SJSA1 (cell line): ENCODE measurements around the gene FAM83B. TPM values are rescaled to one million over a fixed set of nuclear protein-coding genes. Genes with fewer than 3 reads are reported as not detected.
"Not testable (repeated sequence)": the region's sequence is repeated elsewhere in the genome, so short reads cannot be mapped to it uniquely, and the experiment has no call there.

Experiments
- DNase-seq, 2 experiments: peaks; one replicate each; pipeline ENCODE4 v3.0.0-alpha.2; 2015 to 2020; ENCODE audit warnings: low spot score in 2 of 2, low read depth in 1 of 2
- H3K27ac ChIP-seq: fragments of 250-450 bp; sonication (Bioruptor Pico); 2 replicates; pipeline ENCODE4 v1.5.1; 2020; ENCODE audit warnings: mild to moderate bottlenecking, moderate library complexity
- H3K27me3 ChIP-seq: fragments of 250-450 bp; sonication (Bioruptor Pico); replicated peaks from 2 replicates; pipeline ENCODE4 v1.5.1; 2020; ENCODE audit warnings: mild to moderate bottlenecking, moderate library complexity
- H3K36me3 ChIP-seq: fragments of 250-450 bp; sonication (Bioruptor Pico); 2 replicates; pipeline ENCODE4 v1.5.1; 2020; ENCODE audit warnings: mild to moderate bottlenecking
- H3K4me1 ChIP-seq: fragments of 250-450 bp; sonication (Bioruptor Pico); replicated peaks from 2 replicates; pipeline ENCODE4 v1.6.1; 2021; ENCODE audit warnings: mild to moderate bottlenecking
- H3K4me3 ChIP-seq: fragments of 250-450 bp; sonication (Bioruptor Pico); 2 replicates; pipeline ENCODE4 v1.5.1; 2020; ENCODE audit warnings: mild to moderate bottlenecking
- H3K9me3 ChIP-seq: fragments of 250-450 bp; sonication (Bioruptor Pico); replicated peaks from 2 replicates; pipeline ENCODE4 v1.5.1; 2020; ENCODE audit warnings: mild to moderate bottlenecking
- total RNA-seq: library from RNA; depleted of rRNA; stranded (reverse); fragments of >200 nt; shearing (Covaris generic); gene quantifications from 2 replicates; pipeline ENCODE4 v1.2.3, GENCODE V29; 2014; rRNA removed

The FAM83B gene
- total RNA-seq = not detected in 2 replicates

- Histone ChIP-seq H3K4me1 (no peaks in the 10 kb centered on the region), H3K4me3 (no peak within 1 kb of the TSS), H3K36me3 (no peaks in the 10 kb centered on the region), H3K27ac (no peak within 1 kb of the TSS), H3K9me3 (no peaks in the 10 kb centered on the region), H3K27me3 (no peaks in the 10 kb centered on the region; the same call in 1 of the 2 replicates)
- DNase-seq = no peak
Observed at GRCh38 chr6:54846243-54846856, at the start of gene FAM83B. Gene FAM83B, plus strand, starts transcription at chr6:54846771. Its CDS starts 23,476 bp downstream, at chr6:54870247.

DNA sequence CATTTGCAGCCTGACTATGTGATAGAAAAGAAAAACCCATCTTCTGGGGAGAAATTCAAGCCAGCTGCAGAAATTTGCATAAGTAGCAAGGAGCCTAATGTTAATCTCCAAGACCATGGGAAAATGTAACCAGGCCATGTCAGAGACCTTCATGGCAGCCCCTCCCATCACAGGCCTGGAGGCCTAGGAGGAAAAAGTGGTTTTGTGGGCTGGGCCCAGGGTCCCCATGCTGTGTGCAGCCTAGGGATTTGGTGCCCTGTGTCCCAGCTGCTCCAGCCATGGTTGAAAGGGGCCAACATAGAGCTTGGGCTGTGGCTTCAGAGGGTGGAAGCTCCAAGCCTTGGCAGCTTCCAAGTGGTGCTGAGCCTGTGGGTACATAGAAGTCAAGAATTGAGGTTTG lies 49.7 kb upstream of the FAM83B start:
- H3K27ac ChIP-seq, H3K9me3 ChIP-seq, H3K27me3 ChIP-seq, H3K4me3 ChIP-seq, H3K36me3 ChIP-seq, DNase-seq, H3K4me1 ChIP-seq: not testable (repeated sequence)

DNA sequence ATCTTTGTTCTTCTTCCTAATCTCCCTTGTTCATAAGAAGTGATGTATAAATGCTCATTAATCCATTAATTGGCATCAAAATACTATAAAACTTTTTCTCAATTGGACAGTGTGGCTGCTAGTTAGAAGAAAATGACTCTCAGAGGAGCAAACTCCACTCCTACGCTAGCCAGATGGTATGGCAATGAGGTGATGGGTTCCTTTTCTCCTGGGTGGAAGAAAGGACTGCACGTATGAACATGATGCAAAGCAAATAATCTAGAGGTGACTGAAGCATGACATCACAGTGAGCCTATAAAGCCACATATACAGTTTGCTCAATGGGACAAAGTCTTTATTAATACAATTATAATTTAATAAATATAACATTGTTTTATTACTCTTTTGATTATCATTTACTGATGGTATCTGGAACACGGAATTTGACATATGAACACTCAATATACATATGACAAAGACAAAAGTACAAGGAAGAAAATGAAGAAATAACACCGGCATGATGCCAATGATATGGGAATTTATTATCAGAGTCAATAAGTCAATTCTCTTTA lies 46.4 kb upstream of the FAM83B start:
- H3K4me1 ChIP-seq = peaks cover 13% of the 10 kb centered on the region
- no peak for DNase-seq
- H3K9me3 ChIP-seq = no peaks in the 10 kb centered on the region
- H3K27ac ChIP-seq = no peak overlapping the region
- no peaks in the 10 kb centered on the region for H3K36me3 ChIP-seq
- no peaks in the 10 kb centered on the region for H3K27me3 ChIP-seq
- H3K4me3 ChIP-seq = no peak overlapping the region

- Histone ChIP-seq H3K9me3 (no peaks in the 10 kb centered on the region), H3K4me1 (peaks cover 24% of the 10 kb centered on the region), H3K27ac (no peak overlapping the region), H3K27me3 (no peaks in the 10 kb centered on the region), H3K36me3 (no peaks in the 10 kb centered on the region), H3K4me3 (no peak overlapping the region)
- DNase-seq = no peak
Observed at GRCh38 chr6:54801244-54801643, 45.3 kb upstream of the FAM83B start.

DNA sequence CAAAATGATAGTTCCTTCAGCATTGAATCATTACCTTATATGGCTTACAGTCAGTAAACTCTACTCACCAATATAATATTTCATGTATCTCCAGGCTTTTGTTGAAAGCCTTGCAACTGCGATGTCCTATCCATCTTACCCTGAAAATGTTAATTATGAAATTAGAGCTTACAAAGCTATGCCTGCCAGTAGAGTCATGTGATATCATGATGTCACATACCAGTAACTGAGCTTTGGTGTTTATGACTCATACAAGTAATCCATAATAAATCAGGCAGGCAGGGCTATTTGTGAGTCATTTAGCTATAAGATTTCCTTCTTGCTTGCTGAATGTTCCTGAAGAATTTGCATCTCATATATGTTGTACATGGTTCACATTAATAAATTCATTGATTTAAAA lies 44.9 kb upstream of the FAM83B start:
- no peaks in the 10 kb centered on the region for H3K27me3 ChIP-seq
- H3K27ac ChIP-seq = no peak overlapping the region
- H3K9me3 ChIP-seq = no peaks in the 10 kb centered on the region
- H3K36me3 ChIP-seq = no peaks in the 10 kb centered on the region
- H3K4me1 ChIP-seq = peaks cover 24% of the 10 kb centered on the region
- H3K4me3 ChIP-seq = no peak overlapping the region
- DNase-seq = no peak

DNA sequence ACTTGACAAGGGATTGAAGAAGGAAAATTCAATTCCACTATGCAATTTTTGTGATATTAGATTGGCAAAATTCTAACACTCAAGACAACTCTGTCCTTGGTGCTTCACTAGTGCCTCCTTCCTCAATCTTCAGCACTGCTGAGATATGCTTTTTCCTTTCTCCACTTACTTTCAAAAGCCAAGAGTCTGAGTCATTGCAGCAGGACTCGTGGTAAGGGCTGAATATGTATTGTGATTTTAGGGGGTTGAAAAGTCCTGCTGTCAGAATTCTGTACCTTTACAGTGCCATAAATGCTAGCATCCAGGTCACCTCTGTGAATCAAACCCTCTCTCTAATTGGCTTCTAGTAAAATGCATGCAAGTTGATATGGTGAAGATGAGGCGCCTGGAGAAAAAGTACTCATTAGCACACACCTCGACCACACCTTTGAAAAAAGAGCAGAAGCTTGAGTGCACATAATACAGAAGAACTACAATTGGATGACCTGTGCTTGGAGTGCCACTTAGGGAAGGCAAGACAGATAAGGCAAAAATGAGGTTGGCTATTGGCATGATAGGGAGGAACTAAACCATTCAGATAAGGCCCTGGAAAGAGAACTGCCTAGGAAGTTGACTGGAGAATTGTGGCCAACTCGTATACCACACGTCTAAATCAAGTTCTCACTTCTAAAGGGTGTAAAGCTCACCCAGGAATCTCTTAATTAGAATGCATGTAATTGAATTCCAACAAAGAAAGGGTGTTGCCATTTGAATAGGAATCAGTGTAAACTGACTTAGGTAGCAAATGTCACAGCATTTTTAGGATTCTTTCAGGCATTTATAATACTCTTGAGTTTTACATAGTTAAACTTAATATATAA lies 43.6 kb upstream of the FAM83B start:
- Histone ChIP-seq H3K4me1 (peaks cover 24% of the 10 kb centered on the region), H3K4me3 (no peak overlapping the region), H3K36me3 (no peaks in the 10 kb centered on the region), H3K9me3 (no peaks in the 10 kb centered on the region), H3K27ac (no peak overlapping the region), H3K27me3 (no peaks in the 10 kb centered on the region)
- DNase-seq = peak in 1 of 2 experiments; percentile 18

DNA sequence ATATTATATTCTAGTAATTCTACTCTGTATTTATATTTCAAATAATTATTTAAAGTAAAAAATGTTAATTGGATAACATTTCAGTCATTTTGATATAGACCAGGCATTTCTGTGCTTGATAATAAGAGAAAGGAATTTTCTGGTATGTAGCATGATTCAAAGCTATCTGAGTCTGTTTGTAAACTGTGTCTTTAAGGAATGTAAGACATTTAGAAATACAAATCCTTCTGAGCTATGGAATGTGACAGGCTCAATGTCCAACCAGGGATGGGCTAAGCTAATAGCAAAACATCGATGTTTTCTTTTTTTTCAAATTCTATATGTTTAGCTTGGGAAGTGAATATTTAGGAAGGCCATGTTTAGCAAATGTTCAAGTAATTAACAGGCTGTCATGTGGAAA lies 41.5 kb upstream of the FAM83B start:
- H3K27ac ChIP-seq = no peak overlapping the region
- no peaks in the 10 kb centered on the region for H3K27me3 ChIP-seq
- peak in 1 of 2 experiments; percentile 37 for DNase-seq
- H3K36me3 ChIP-seq = no peaks in the 10 kb centered on the region
- peaks cover 24% of the 10 kb centered on the region for H3K4me1 ChIP-seq
- H3K4me3 ChIP-seq = no peak overlapping the region
- H3K9me3 ChIP-seq = no peaks in the 10 kb centered on the region

DNA sequence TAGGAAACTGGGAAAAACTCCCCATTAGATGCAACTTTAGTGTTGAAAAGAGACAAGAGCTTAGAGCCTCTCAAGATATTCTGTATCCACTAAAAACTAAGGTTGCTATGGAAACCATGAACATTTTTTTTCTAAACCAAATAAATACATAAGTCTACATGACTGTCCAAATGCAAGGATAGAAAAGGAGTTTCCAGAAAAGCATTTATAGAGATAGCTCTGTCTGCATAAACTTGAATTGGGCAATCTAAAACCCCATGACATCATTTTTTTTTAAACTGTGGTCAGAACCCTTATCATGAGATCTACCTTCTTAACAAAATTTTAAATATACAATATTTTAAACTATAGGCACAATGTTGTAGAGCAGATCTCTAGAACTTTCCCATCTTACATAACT lies 36.4 kb upstream of the FAM83B start:
- Histone ChIP-seq H3K4me1 (peaks cover 10% of the 10 kb centered on the region), H3K27ac (no peak overlapping the region), H3K4me3 (no peak overlapping the region), H3K9me3 (no peaks in the 10 kb centered on the region), H3K27me3 (no peaks in the 10 kb centered on the region), H3K36me3 (no peaks in the 10 kb centered on the region)
- no peak for DNase-seq

DNA sequence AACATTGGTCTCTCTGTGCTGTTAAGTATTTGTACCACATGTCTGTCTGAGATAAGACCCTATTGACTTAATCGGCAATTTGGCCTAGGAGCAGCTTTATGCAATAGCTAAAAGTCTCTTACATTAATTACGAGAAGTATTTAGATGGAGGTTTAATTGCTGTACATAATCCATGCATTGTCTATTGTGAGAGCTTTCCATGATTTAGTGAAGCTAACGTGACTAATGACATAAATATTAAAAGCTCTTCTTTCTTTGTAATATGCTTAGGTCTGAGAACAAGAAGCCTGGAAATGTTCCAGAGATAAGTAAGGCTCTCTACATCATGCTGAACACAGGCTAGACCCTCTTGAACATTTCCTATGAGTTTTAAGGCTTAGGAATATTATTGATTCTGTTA lies 32.7 kb upstream of the FAM83B start:
- no peaks in the 10 kb centered on the region for H3K9me3 ChIP-seq
- H3K4me1 ChIP-seq = no peaks in the 10 kb centered on the region
- no peak for DNase-seq
- H3K36me3 ChIP-seq = no peaks in the 10 kb centered on the region
- H3K27ac ChIP-seq = no peak overlapping the region
- H3K27me3 ChIP-seq = no peaks in the 10 kb centered on the region
- no peak overlapping the region for H3K4me3 ChIP-seq

- DNase-seq = no peak
- Histone ChIP-seq H3K9me3 (no peaks in the 10 kb centered on the region), H3K4me3 (no peak overlapping the region), H3K27ac (no peak overlapping the region), H3K27me3 (no peaks in the 10 kb centered on the region), H3K36me3 (no peaks in the 10 kb centered on the region), H3K4me1 (no peaks in the 10 kb centered on the region)
Observed at GRCh38 chr6:54817236-54817635, 29.3 kb upstream of the FAM83B start.

DNA sequence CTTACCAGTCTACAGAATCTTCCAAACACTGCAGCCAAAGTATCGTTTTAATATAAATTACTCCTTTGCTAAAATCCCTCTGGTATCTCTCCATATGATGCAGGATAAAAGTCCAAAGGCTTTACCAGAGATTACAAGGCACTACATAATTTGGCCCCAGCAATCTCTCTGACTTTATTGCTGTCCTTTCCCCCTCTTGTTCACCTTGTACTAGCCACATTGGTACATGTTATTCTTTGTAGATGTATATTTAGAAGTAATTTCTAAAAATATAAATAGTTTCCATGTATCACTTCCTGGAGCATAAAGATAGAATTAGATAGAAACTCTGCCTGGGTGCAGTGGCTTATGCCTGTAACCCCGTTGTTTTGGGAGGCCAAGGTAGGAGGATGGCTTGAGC lies 28.7 kb upstream of the FAM83B start:
- Histone ChIP-seq H3K9me3 (no peaks in the 10 kb centered on the region), H3K36me3 (no peaks in the 10 kb centered on the region), H3K27ac (no peak overlapping the region), H3K4me1 (no peaks in the 10 kb centered on the region), H3K27me3 (no peaks in the 10 kb centered on the region), H3K4me3 (no peak overlapping the region)
- DNase-seq = no peak

DNA sequence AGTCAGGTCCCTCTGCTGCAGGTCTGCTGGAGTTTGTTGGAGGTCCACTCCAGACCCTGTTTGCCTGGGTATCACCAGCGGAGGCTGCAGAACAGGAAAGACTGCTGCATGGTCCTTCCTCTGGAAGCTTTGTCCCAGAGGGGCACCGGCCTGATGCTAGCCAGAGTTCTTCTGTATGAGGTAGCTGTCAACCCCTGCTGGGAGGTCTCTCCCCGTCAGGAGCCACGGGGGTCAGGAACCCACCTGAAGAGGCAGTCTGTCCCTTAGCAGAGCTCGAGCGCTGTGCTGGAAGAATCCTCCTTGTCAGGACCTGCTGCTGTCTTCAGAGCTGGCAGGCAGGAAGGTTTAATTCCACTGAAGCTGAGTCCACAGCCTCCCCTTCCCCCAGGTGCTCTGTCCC lies 22.3 kb upstream of the FAM83B start:
- not testable (repeated sequence) for H3K36me3 ChIP-seq, H3K27me3 ChIP-seq, DNase-seq, H3K9me3 ChIP-seq, H3K4me3 ChIP-seq, H3K4me1 ChIP-seq, H3K27ac ChIP-seq

DNA sequence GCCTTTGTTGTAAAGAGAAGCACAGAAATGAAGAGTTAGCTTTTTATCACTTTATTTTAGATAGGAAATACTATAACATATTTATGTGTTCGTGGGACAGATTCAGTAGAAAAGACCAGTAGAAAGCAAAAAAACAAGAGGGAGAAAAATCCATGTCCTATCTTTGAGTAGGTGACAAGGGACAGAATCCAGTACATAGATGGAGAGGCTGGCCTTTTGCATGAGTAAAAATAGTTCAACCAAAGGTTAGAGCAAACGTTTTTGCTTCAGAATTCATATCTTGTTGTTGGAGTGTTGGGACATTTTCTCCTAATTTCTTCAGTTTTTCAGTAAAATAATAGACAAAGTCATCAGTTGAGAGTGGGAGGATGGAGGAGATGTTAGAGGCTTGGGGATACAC lies 19.6 kb upstream of the FAM83B start:
- Histone ChIP-seq H3K36me3 (no peaks in the 10 kb centered on the region), H3K27ac (no peak overlapping the region), H3K4me3 (no peak overlapping the region), H3K4me1 (no peaks in the 10 kb centered on the region), H3K9me3 (no peaks in the 10 kb centered on the region), H3K27me3 (no peaks in the 10 kb centered on the region)
- no peak for DNase-seq

DNA sequence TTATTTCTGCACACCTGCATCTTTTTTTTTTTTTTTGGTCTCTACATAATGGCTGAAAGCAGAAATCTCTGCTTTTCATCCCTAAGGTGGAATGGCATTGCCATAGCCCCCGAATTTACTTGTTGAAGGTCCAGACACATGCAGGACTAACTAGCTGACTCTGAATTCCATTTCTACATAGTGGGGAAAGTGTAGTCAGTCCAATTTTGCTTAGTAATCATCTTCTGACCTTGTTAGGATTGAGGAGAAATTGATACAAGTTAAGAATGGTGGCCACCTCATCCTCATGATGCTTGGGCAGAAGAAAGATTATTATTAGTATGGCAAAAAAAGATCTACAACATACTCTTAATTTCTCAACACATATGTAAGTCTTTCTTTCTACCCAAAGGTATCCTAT lies 16.4 kb upstream of the FAM83B start:
- H3K27ac ChIP-seq = no peak overlapping the region
- no peaks in the 10 kb centered on the region for H3K27me3 ChIP-seq
- DNase-seq = no peak
- no peaks in the 10 kb centered on the region for H3K4me1 ChIP-seq
- H3K9me3 ChIP-seq = no peaks in the 10 kb centered on the region
- H3K36me3 ChIP-seq = no peaks in the 10 kb centered on the region
- H3K4me3 ChIP-seq = no peak overlapping the region
